Osteoblast (primary cell): ENCODE measurements around the gene RFC5. TPM values are rescaled to one million over a fixed set of nuclear protein-coding genes. Genes with fewer than 3 reads are reported as not detected.

Source experiments
- DNase-seq: peaks from one replicate; pipeline ENCODE4 v3.0.0; 2011; ENCODE audit warnings: low spot score, mixed read lengths; ENCODE audit not compliant: insufficient read length; ENCODE audit errors: missing footprints
- H2AFZ ChIP-seq: 2 replicates; pipeline ENCODE4 v1.6.0; 2011; ENCODE audit warnings: mild to moderate bottlenecking, low read length
- H3K27ac ChIP-seq: 2 replicates; pipeline ENCODE4 v1.5.1; 2011; ENCODE audit warnings: mild to moderate bottlenecking, low read depth, low read length, moderate library complexity
- H3K27me3 ChIP-seq: 2 replicates; pipeline ENCODE4 v1.6.0; 2012; ENCODE audit warnings: mild to moderate bottlenecking, control low read depth, inconsistent platforms, low read length, moderate library complexity; ENCODE audit not compliant: insufficient read depth
- H3K36me3 ChIP-seq: 2 replicates; pipeline ENCODE4 v1.5.1; 2011; ENCODE audit warnings: mild to moderate bottlenecking, low read length, control low read depth, moderate library complexity; ENCODE audit not compliant: insufficient read depth
- H3K4me1 ChIP-seq: 2 replicates; pipeline ENCODE4 v1.5.1; 2011; ENCODE audit warnings: mild to moderate bottlenecking, low read length, control low read depth, moderate library complexity; ENCODE audit not compliant: insufficient read depth
- H3K4me2 ChIP-seq: 2 replicates; pipeline ENCODE4 v1.6.0; 2011; ENCODE audit warnings: mild to moderate bottlenecking, low read length; ENCODE audit not compliant: insufficient read depth
- H3K4me3 ChIP-seq: fragments of 200-600 bp; sonication (generic); 3 replicates; pipeline ENCODE4 v1.5.1; 2012; ENCODE audit warnings: mild to moderate bottlenecking, low read length, inconsistent platforms; ENCODE audit not compliant: insufficient read depth
- H3K79me2 ChIP-seq: 2 replicates; pipeline ENCODE4 v1.6.0; 2012; ENCODE audit warnings: mild to moderate bottlenecking, low read length, control low read depth, inconsistent platforms; ENCODE audit not compliant: insufficient read depth
- H3K9me3 ChIP-seq: 2 replicates; pipeline ENCODE4 v1.5.1; 2011; ENCODE audit warnings: low read depth, low read length, control low read depth
- H4K20me1 ChIP-seq: 2 replicates; pipeline ENCODE4 v1.6.0; 2012; ENCODE audit warnings: mild to moderate bottlenecking, low read length, control low read depth; ENCODE audit not compliant: insufficient read depth
- CTCF ChIP-seq: IDR thresholded peaks from 2 replicates; pipeline ENCODE4 v1.5.1; 2011; ENCODE audit warnings: mild to moderate bottlenecking, low read depth, low read length, moderate library complexity; ENCODE audit errors: extremely low read depth
- total RNA-seq: library from RNA; depleted of rRNA; stranded (reverse); fragments of >200 nt; gene quantifications from 2 replicates; pipeline ENCODE4 v1.2.3, GENCODE V29; 2012

Gene RFC5
- total RNA-seq, 1 donor, result 8.3 TPM

- no peak overlapping the region for H3K4me2 ChIP-seq
- peaks cover 6% of the 10 kb centered on the region for H3K79me2 ChIP-seq
- H3K9me3 ChIP-seq, result no peaks in the 10 kb centered on the region
- no peak for TF ChIP-seq CTCF
- no peak overlapping the region for H2AFZ ChIP-seq
- peaks cover 37% of the 10 kb centered on the region for H3K36me3 ChIP-seq
- H3K27ac ChIP-seq, result no peak overlapping the region
- no peaks in the 10 kb centered on the region for H3K27me3 ChIP-seq
- no peak overlapping the region for H3K4me3 ChIP-seq
- no peaks in the 10 kb centered on the region for H4K20me1 ChIP-seq
- no peak for DNase-seq
- H3K4me1 ChIP-seq, result peaks cover 2% of the 10 kb centered on the region
These were observed 6.2 kb downstream of the RFC5 start for GRCh38 chr12:118022728-118023109.

- Histone ChIP-seq H3K79me2 (no peaks in the 10 kb centered on the region), H3K27ac (no peak overlapping the region), H3K4me3 (no peak overlapping the region), H3K27me3 (no peaks in the 10 kb centered on the region), H3K36me3 (peaks cover 38% of the 10 kb centered on the region), H3K4me2 (no peak overlapping the region), H2AFZ (no peak overlapping the region), H3K4me1 (no peaks in the 10 kb centered on the region), H4K20me1 (no peaks in the 10 kb centered on the region), H3K9me3 (no peaks in the 10 kb centered on the region)
- no peak for DNase-seq
- no peak for TF ChIP-seq CTCF
These were observed 6.9 kb downstream of the RFC5 start for GRCh38 chr12:118023301-118023860.

GRCh38 chr12:118025168-118025567 lies 8.7 kb downstream of the RFC5 start:
- H3K79me2 ChIP-seq, result no peaks in the 10 kb centered on the region

GRCh38 chr12:118029166-118029565 lies 12.7 kb downstream of the RFC5 start:
- H3K4me1 ChIP-seq, result peaks cover 4% of the 10 kb centered on the region
- H3K4me3 ChIP-seq, result no peak overlapping the region
- no peak for DNase-seq
- no peaks in the 10 kb centered on the region for H3K9me3 ChIP-seq
- H4K20me1 ChIP-seq, result peaks cover 2% of the 10 kb centered on the region
- no peak overlapping the region for H3K27ac ChIP-seq
- peaks cover 2% of the 10 kb centered on the region for H3K79me2 ChIP-seq
- TF ChIP-seq CTCF, result no peak
- H3K4me2 ChIP-seq, result no peak overlapping the region
- H2AFZ ChIP-seq, result no peak overlapping the region
- no peaks in the 10 kb centered on the region for H3K27me3 ChIP-seq
- H3K36me3 ChIP-seq, result peaks cover 76% of the 10 kb centered on the region

More at GRCh38 chr12:118025168-118025567, 8.7 kb downstream of the RFC5 start:
- no peak overlapping the region for H3K27ac ChIP-seq
- H3K4me3 ChIP-seq, result no peak overlapping the region
- no peak overlapping the region for H3K4me2 ChIP-seq
- H3K27me3 ChIP-seq, result no peaks in the 10 kb centered on the region
- no peaks in the 10 kb centered on the region for H3K4me1 ChIP-seq
- H4K20me1 ChIP-seq, result no peaks in the 10 kb centered on the region
- H3K9me3 ChIP-seq, result no peaks in the 10 kb centered on the region
- TF ChIP-seq CTCF, result no peak
- DNase-seq, result no peak
- peaks cover 39% of the 10 kb centered on the region for H3K36me3 ChIP-seq
- no peak overlapping the region for H2AFZ ChIP-seq
